ENCODE results near the gene ZNF766. TPM values are rescaled to one million over a fixed set of nuclear protein-coding genes. Genes with fewer than 3 reads are reported as not detected.

The ZNF766 gene
- total and polyA plus RNA-seq, 4 experiments from 2014 or later = 53.6 to 61.7 (median 55.9) TPM

- H3K27me3 ChIP-seq (ENCODE audit: insufficient read depth, low read length) = no peaks in the 10 kb centered on the region
- DNase-seq = peak in 1 of 5 donors; percentile 44
- intact Hi-C loops (cut with micrococcal nuclease) = loop anchor here (2.0 to 10.0 kb wide), 4 partner anchors 40 to 898 kb away; partner anchors contain the start of genes ZNF432, ZNF610, ZNF614 and ZNF665
- ChIA-PET POLR2A (ENCODE audit: partially characterized antibody) (interaction anchor here (0.8 to 2.6 kb wide), 5 partner anchors 10 to 341 kb away, joined by 3 to 6 read pairs (median 3); partner anchors contain the start of genes PPP2R1A and ZNF83), CTCF (ENCODE audit: partially characterized antibody) (interaction anchor here (0.9 kb wide), 1 partner anchor 303 kb away, joined by 3 read pairs; no protein-coding TSS in a partner anchor)
- H3K4me3 ChIP-seq (ENCODE audit: low read length in 2 of 2) = peak overlapping the region; percentile 89 to 92
- Mint-ChIP-seq H3K9me3 (peaks cover 2 to 73% (median 47%) of the 10 kb centered on the region in 8 donors), H3K4me3 (peak overlapping the region; percentile 85 to 90 (median 88)), H3K36me3 (peaks cover 52% of the 10 kb centered on the region in 2 donors), H3K4me1 (peaks cover 17 to 24% (median 19%) of the 10 kb centered on the region in 4 donors), H3K27me3 (peaks cover 0 to 3% of the 10 kb centered on the region in 2 donors), H3K27ac (peak overlapping the region; percentile 57 to 100 (median 75))
- H3K36me3 ChIP-seq (ENCODE audit: insufficient read depth, low read length) = peaks cover 12% of the 10 kb centered on the region
- peaks cover 0 to 5% of the 10 kb centered on the region in 2 donors for H3K9me3 ChIP-seq (ENCODE audit: control insufficient read depth in 1 of 2, low read length in 2 of 2)
- peak overlapping the region; percentile 60 for H3K27ac ChIP-seq (ENCODE audit: low read depth, low read length)
- peaks cover 16% of the 10 kb centered on the region for H3K4me1 ChIP-seq (ENCODE audit: insufficient read depth, low read length)
Observed at GRCh38 chr19:52296400-52296772, 27.0 kb downstream of the ZNF766 start.

GRCh38 chr19:52296773-52297600 lies 27.6 kb downstream of the ZNF766 start, which contains the start of gene ZNF480:
Gene ZNF480, plus strand, starts transcription at chr19:52297169. Its CDS starts 3,244 bp downstream, at chr19:52300413.
- ChIA-PET POLR2A (ENCODE audit: partially characterized antibody) (interaction anchor here (0.8 to 2.6 kb wide), 5 partner anchors 11 to 341 kb away, joined by 3 to 6 read pairs (median 3); partner anchors contain the start of genes PPP2R1A and ZNF83), CTCF (ENCODE audit: partially characterized antibody) (interaction anchor here (0.9 kb wide), 1 partner anchor 302 kb away, joined by 3 read pairs; no protein-coding TSS in a partner anchor)
- Histone ChIP-seq H3K4me1 (ENCODE audit: insufficient read depth, low read length) (peaks cover 16% of the 10 kb centered on the region), H3K36me3 (ENCODE audit: insufficient read depth, low read length) (peaks cover 17% of the 10 kb centered on the region), H3K27ac (ENCODE audit: low read depth, low read length) (peak within 1 kb of the TSS; percentile 72), H3K4me3 (ENCODE audit: low read length in 2 of 2) (peak within 1 kb of the TSS; percentile 89 to 92), H3K27me3 (ENCODE audit: insufficient read depth, low read length) (no peaks in the 10 kb centered on the region), H3K9me3 (ENCODE audit: control insufficient read depth in 1 of 2, low read length in 2 of 2) (peaks cover 0 to 5% of the 10 kb centered on the region in 2 donors)
- peaks cover 2 to 75% (median 50%) of the 10 kb centered on the region in 8 donors for H3K9me3 Mint-ChIP-seq
- H3K4me3 Mint-ChIP-seq = peak within 1 kb of the TSS; percentile 94 to 99 (median 96)
- peak; percentile 87 to 89 (median 87) for DNase-seq
- peaks cover 0 to 3% of the 10 kb centered on the region in 2 donors for H3K27me3 Mint-ChIP-seq
- H3K27ac Mint-ChIP-seq = peak within 1 kb of the TSS; percentile 97 to 100 (median 98)
- peaks cover 17 to 24% (median 19%) of the 10 kb centered on the region in 4 donors for H3K4me1 Mint-ChIP-seq
- peaks cover 56 to 57% of the 10 kb centered on the region in 2 donors for H3K36me3 Mint-ChIP-seq
- intact Hi-C loops (cut with micrococcal nuclease) = loop anchor here (1.0 to 10.0 kb wide), 7 partner anchors 28 to 898 kb away; partner anchors contain the start of genes ZNF432, ZNF610, ZNF614 and ZNF665

GRCh38 chr19:52297601-52298364 lies 28.4 kb downstream of the ZNF766 start:
- POLR2A ChIA-PET (ENCODE audit: partially characterized antibody) = interaction anchor here (1.3 kb wide), 1 partner anchor 100 kb away, joined by 3 read pairs; the partner anchor contains the start of gene ZNF528
- peaks cover 2 to 73% (median 51%) of the 10 kb centered on the region in 8 donors for H3K9me3 Mint-ChIP-seq
- DNase-seq = no peak

GRCh38 chr19:52307275-52307674 lies 37.9 kb downstream of the ZNF766 start:
- Histone ChIP-seq H3K36me3 (ENCODE audit: insufficient read depth, low read length) (peaks cover 13% of the 10 kb centered on the region), H3K9me3 (ENCODE audit: control insufficient read depth in 1 of 2, low read length in 2 of 2) (peaks cover 21 to 53% of the 10 kb centered on the region in 2 donors)

More at GRCh38 chr19:52297601-52298364, 28.4 kb downstream of the ZNF766 start:
- peaks cover 24% of the 10 kb centered on the region for H3K36me3 ChIP-seq (ENCODE audit: insufficient read depth, low read length)
- H3K4me3 ChIP-seq (ENCODE audit: low read length in 2 of 2) = peak overlapping the region; percentile 53 to 92
- intact Hi-C loops (cut with micrococcal nuclease) = loop anchor here (1.0 to 10.0 kb wide), 7 partner anchors 28 to 897 kb away; partner anchors contain the start of genes ZNF432, ZNF610, ZNF614 and ZNF665
- H3K27me3 ChIP-seq (ENCODE audit: insufficient read depth, low read length) = no peaks in the 10 kb centered on the region
- peak overlapping the region; percentile 97 to 100 (median 98) for H3K27ac Mint-ChIP-seq
- peaks cover 0 to 3% of the 10 kb centered on the region in 2 donors for H3K27me3 Mint-ChIP-seq
- H3K9me3 ChIP-seq (ENCODE audit: control insufficient read depth in 1 of 2, low read length in 2 of 2) = peaks cover 0 to 11% of the 10 kb centered on the region in 2 donors
- H3K36me3 Mint-ChIP-seq = peaks cover 58 to 59% of the 10 kb centered on the region in 2 donors
- H3K4me1 ChIP-seq (ENCODE audit: insufficient read depth, low read length) = peaks cover 16% of the 10 kb centered on the region
- peak overlapping the region; percentile 72 for H3K27ac ChIP-seq (ENCODE audit: low read depth, low read length)
- H3K4me3 Mint-ChIP-seq = peak overlapping the region; percentile 94 to 99 (median 96)
- peaks cover 17 to 24% (median 19%) of the 10 kb centered on the region in 4 donors for H3K4me1 Mint-ChIP-seq
- CTCF ChIA-PET (ENCODE audit: partially characterized antibody) = no interaction called here

GRCh38 chr19:52322429-52322828 lies 53.0 kb downstream of the ZNF766 start:
- Mint-ChIP-seq H3K4me3 (peak overlapping the region in 1 of 8 donors; percentile 7), H3K27ac (no peak overlapping the region), H3K27me3 (no peaks in the 10 kb centered on the region), H3K9me3 (peaks cover 2 to 100% (median 96%) of the 10 kb centered on the region in 8 donors), H3K36me3 (peaks cover 66 to 68% of the 10 kb centered on the region in 2 donors), H3K4me1 (no peaks in the 10 kb centered on the region)
- intact Hi-C loops (cut with micrococcal nuclease) = no loop called here
- peaks cover 13 to 82% of the 10 kb centered on the region in 2 donors for H3K9me3 ChIP-seq (ENCODE audit: control insufficient read depth in 1 of 2, low read length in 2 of 2)
- peak overlapping the region in 1 of 2 donors; percentile 25 for H3K4me3 ChIP-seq (ENCODE audit: low read length in 2 of 2)
- peaks cover 47% of the 10 kb centered on the region for H3K36me3 ChIP-seq (ENCODE audit: insufficient read depth, low read length)
- DNase-seq = no peak
- CTCF ChIA-PET (ENCODE audit: partially characterized antibody) = no interaction called here
- no peak overlapping the region for H3K27ac ChIP-seq (ENCODE audit: low read depth, low read length)
- H3K27me3 ChIP-seq (ENCODE audit: insufficient read depth, low read length) = no peaks in the 10 kb centered on the region
- no peaks in the 10 kb centered on the region for H3K4me1 ChIP-seq (ENCODE audit: insufficient read depth, low read length)
- POLR2A ChIA-PET (ENCODE audit: partially characterized antibody) = no interaction called here

More at GRCh38 chr19:52307275-52307674, 37.9 kb downstream of the ZNF766 start:
- H3K4me3 ChIP-seq (ENCODE audit: low read length in 2 of 2) = no peak overlapping the region
- H3K27me3 ChIP-seq (ENCODE audit: insufficient read depth, low read length) = no peaks in the 10 kb centered on the region
- Mint-ChIP-seq H3K4me3 (no peak overlapping the region), H3K27ac (peak overlapping the region in 2 of 7 donors; percentile 42 to 47), H3K27me3 (no peaks in the 10 kb centered on the region), H3K36me3 (peaks cover 82 to 84% of the 10 kb centered on the region in 2 donors), H3K9me3 (peaks cover 2 to 91% (median 79%) of the 10 kb centered on the region in 8 donors), H3K4me1 (no peaks in the 10 kb centered on the region)
- ChIA-PET POLR2A (ENCODE audit: partially characterized antibody) (no interaction called here), CTCF (ENCODE audit: partially characterized antibody) (no interaction called here)
- intact Hi-C loops (cut with micrococcal nuclease) = no loop called here
- DNase-seq = peak in 1 of 5 donors; percentile 6
- no peaks in the 10 kb centered on the region for H3K4me1 ChIP-seq (ENCODE audit: insufficient read depth, low read length)
- H3K27ac ChIP-seq (ENCODE audit: low read depth, low read length) = no peak overlapping the region

GRCh38 chr19:52331757-52332156 lies 62.4 kb downstream of the ZNF766 start:
- Histone ChIP-seq H3K4me1 (ENCODE audit: insufficient read depth, low read length) (peaks cover 3% of the 10 kb centered on the region), H3K27me3 (ENCODE audit: insufficient read depth, low read length) (no peaks in the 10 kb centered on the region), H3K4me3 (ENCODE audit: low read length in 2 of 2) (no peak overlapping the region), H3K36me3 (ENCODE audit: insufficient read depth, low read length) (no peaks in the 10 kb centered on the region), H3K27ac (ENCODE audit: low read depth, low read length) (no peak overlapping the region), H3K9me3 (ENCODE audit: control insufficient read depth in 1 of 2, low read length in 2 of 2) (peaks cover 5 to 53% of the 10 kb centered on the region in 2 donors)
- ChIA-PET POLR2A (ENCODE audit: partially characterized antibody) (no interaction called here), CTCF (ENCODE audit: partially characterized antibody) (no interaction called here)
- H3K27ac Mint-ChIP-seq = peak overlapping the region in 1 of 7 donors; percentile 8
- no peak for DNase-seq
- peaks cover 21 to 29% of the 10 kb centered on the region in 2 donors for H3K36me3 Mint-ChIP-seq
- no peak overlapping the region for H3K4me3 Mint-ChIP-seq
- intact Hi-C loops (cut with micrococcal nuclease) = no loop called here
- peaks cover 6 to 9% (median 8%) of the 10 kb centered on the region in 4 donors for H3K4me1 Mint-ChIP-seq
- no peaks in the 10 kb centered on the region for H3K27me3 Mint-ChIP-seq
- H3K9me3 Mint-ChIP-seq = peaks cover 0 to 88% (median 74%) of the 10 kb centered on the region in 8 donors

Data from CD4-positive, alpha-beta memory T cell (primary cell).